Esophagus muscularis mucosa (tissue), 4 donors: ENCODE data around the gene KANSL2.

Experiments used
- CTCF ChIP-seq, 3 experiments: fragments of 200-600 bp in 2 of 3; fragments of 450-650 bp in 1 of 3; sonication (generic) in 2 of 3; IDR thresholded peaks; one replicate each; pipeline ENCODE4 v1.5.1; 2017 to 2019; ENCODE audit warnings: antibody characterized with exemption in 3 of 3, mild to moderate bottlenecking in 2 of 3, moderate library complexity in 1 of 3
- EP300 ChIP-seq: sonication (generic); formaldehyde crosslinking; IDR thresholded peaks from one replicate; pipeline ENCODE4 v1.6.1; 2017; ENCODE audit warnings: antibody characterized with exemption
- POLR2AphosphoS5 ChIP-seq, 2 donors: sonication (generic); formaldehyde crosslinking; IDR thresholded peaks; one replicate each; pipeline ENCODE4 v1.6.1; 2017; ENCODE audit warnings: antibody characterized with exemption in 2 of 2

GRCh38 chr12:48693572-48693971 lies 11.5 kb upstream of the KANSL2 start:
- TF ChIP-seq CTCF (IDR thresholded peaks at IDR 0.05) (no peak), POLR2AphosphoS5 (IDR thresholded peaks at IDR 0.05) (no peak), EP300 (no peak)
